Stimulated activated naive CD8-positive, alpha-beta T cell treated with anti-CD3 and anti-CD28 coated beads, Interleukin-15, Interleukin-2, amounts not matched to agents 100 ng/mL and 50 ng/mL, for 24 hours (primary cell): ENCODE results near the gene TDRKH.

Source experiments
- H3K27ac Mint-ChIP-seq: one replicate; pipeline ENCODE4 v1.8.0; 2021; ENCODE audit warnings: mild to moderate bottlenecking, mixed read lengths
- H3K27me3 Mint-ChIP-seq: one replicate; pipeline ENCODE4 v1.8.0; 2021; ENCODE audit warnings: mixed read lengths
- H3K36me3 Mint-ChIP-seq: one replicate; pipeline ENCODE4 v1.8.0; 2021; ENCODE audit warnings: low read depth, mixed read lengths
- H3K4me1 Mint-ChIP-seq: one replicate; pipeline ENCODE4 v1.8.0; 2021; ENCODE audit warnings: low read depth, mixed read lengths
- H3K4me3 Mint-ChIP-seq: one replicate; pipeline ENCODE4 v1.8.0; 2021; ENCODE audit warnings: mild to moderate bottlenecking, mixed read lengths
- H3K9me3 Mint-ChIP-seq: one replicate; pipeline ENCODE4 v1.8.0; 2021; ENCODE audit warnings: mixed read lengths

The TDRKH gene

GRCh38 chr1:151733126-151733525, 57.2 kb downstream of the TDRKH start:
- Mint-ChIP-seq H3K4me1 (no peaks in the 10 kb centered on the region), H3K27me3 (peaks cover 28% of the 10 kb centered on the region), H3K27ac (no peak overlapping the region), H3K36me3 (no peaks in the 10 kb centered on the region), H3K4me3 (no peak overlapping the region), H3K9me3 (peaks cover 6% of the 10 kb centered on the region)

DNA sequence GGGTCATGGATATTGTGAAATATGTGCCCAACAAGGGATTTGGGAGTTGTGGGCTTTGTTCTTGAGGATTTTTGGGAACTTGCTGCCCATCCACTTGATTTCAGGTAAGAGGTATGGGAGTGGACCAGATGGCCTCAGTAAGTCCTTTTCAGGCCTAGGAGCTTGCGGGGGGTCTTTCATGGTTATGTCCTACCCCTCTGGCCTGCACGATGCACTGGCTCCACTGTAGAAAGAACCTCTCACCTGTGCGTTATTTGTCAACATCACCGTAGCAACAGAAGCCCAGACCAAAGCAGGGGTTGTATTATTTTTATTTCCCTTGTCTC, 60.4 kb downstream of the TDRKH start:
- no peaks in the 10 kb centered on the region for H3K36me3 Mint-ChIP-seq
- H3K27me3 Mint-ChIP-seq, result peaks cover 54% of the 10 kb centered on the region

GRCh38 chr1:151729157-151729965, 60.9 kb downstream of the TDRKH start:
- Mint-ChIP-seq H3K27me3 (peaks cover 56% of the 10 kb centered on the region), H3K4me1 (no peaks in the 10 kb centered on the region), H3K9me3 (no peaks in the 10 kb centered on the region), H3K4me3 (no peak overlapping the region), H3K36me3 (no peaks in the 10 kb centered on the region), H3K27ac (no peak overlapping the region)

More for the DNA sequence above, 60.4 kb downstream of the TDRKH start:
- Mint-ChIP-seq H3K4me3 (no peak overlapping the region), H3K9me3 (no peaks in the 10 kb centered on the region), H3K4me1 (no peaks in the 10 kb centered on the region), H3K27ac (no peak overlapping the region)

- no peak overlapping the region for H3K4me3 Mint-ChIP-seq
- H3K36me3 Mint-ChIP-seq, result no peaks in the 10 kb centered on the region
- peaks cover 65% of the 10 kb centered on the region for H3K27me3 Mint-ChIP-seq
- no peaks in the 10 kb centered on the region for H3K9me3 Mint-ChIP-seq
- H3K4me1 Mint-ChIP-seq, result no peaks in the 10 kb centered on the region
- H3K27ac Mint-ChIP-seq, result no peak overlapping the region
These were observed 61.9 kb downstream of the TDRKH start for GRCh38 chr1:151728151-151729054.

- Mint-ChIP-seq H3K27ac (no peak overlapping the region), H3K27me3 (peaks cover 77% of the 10 kb centered on the region), H3K36me3 (no peaks in the 10 kb centered on the region), H3K4me3 (no peak overlapping the region), H3K4me1 (peaks cover 24% of the 10 kb centered on the region), H3K9me3 (no peaks in the 10 kb centered on the region)
These were observed 66.5 kb downstream of the TDRKH start for GRCh38 chr1:151723726-151724370.
